Liver (tissue), 10 donors: ENCODE results near the gene METTL21A. TPM values are rescaled to one million over a fixed set of nuclear protein-coding genes. Genes with fewer than 3 reads are reported as not detected.

ENCODE experiments used
- DNase-seq: peaks from one replicate; pipeline ENCODE4 v3.0.0-alpha.2; 2017; ENCODE audit warnings: low spot score
- H3K27ac ChIP-seq, 2 donors: one replicate each; pipeline ENCODE4 v1.7.0; 2013; ENCODE audit warnings: inconsistent platforms in 2 of 2, low read length in 2 of 2, control low read depth in 1 of 2, low read depth in 1 of 2, mild to moderate bottlenecking in 1 of 2
- H3K27me3 ChIP-seq, 4 donors: one replicate each; pipeline versions ENCODE4 v1.6.1 to v1.7.0; 2013; ENCODE audit warnings: low read length in 3 of 4, inconsistent platforms in 1 of 4, mild to moderate bottlenecking in 1 of 4, moderate library complexity in 1 of 4; ENCODE audit not compliant: control insufficient read depth in 4 of 4, insufficient read depth in 4 of 4
- H3K36me3 ChIP-seq, 4 donors: one replicate each; pipeline versions ENCODE4 v1.6.1 to v1.7.0; 2013; ENCODE audit warnings: low read length in 3 of 4, mild to moderate bottlenecking in 3 of 4, low read depth in 1 of 4, moderate library complexity in 1 of 4; ENCODE audit not compliant: control insufficient read depth in 4 of 4, insufficient read depth in 3 of 4
- H3K4me1 ChIP-seq, 4 donors: one replicate each; pipeline versions ENCODE4 v1.6.1 to v1.7.0; 2013; ENCODE audit warnings: low read length in 3 of 4, mild to moderate bottlenecking in 3 of 4, moderate library complexity in 1 of 4; ENCODE audit not compliant: control insufficient read depth in 4 of 4, insufficient read depth in 4 of 4
- H3K4me3 ChIP-seq, 3 donors: one replicate each; pipeline versions ENCODE4 v1.6.1 to v1.7.0; 2013; ENCODE audit warnings: low read length in 3 of 3, control low read depth in 1 of 3, low read depth in 1 of 3, mild to moderate bottlenecking in 1 of 3
- H3K9ac ChIP-seq, 2 donors: one replicate each; pipeline ENCODE4 v1.7.0; 2013; ENCODE audit warnings: low read length in 2 of 2, mild to moderate bottlenecking in 2 of 2, moderate library complexity in 2 of 2, control low read depth in 1 of 2, low read depth in 1 of 2
- H3K9me3 ChIP-seq, 4 donors: one replicate each; pipeline versions ENCODE4 v1.6.1 to v1.7.0; 2013; ENCODE audit warnings: low read length in 3 of 4; ENCODE audit not compliant: control insufficient read depth in 4 of 4
- EGR1 ChIP-seq, 2 donors: IDR thresholded peaks; 2 replicates each; pipeline ENCODE4 v1.6.1; 2016 to 2018; ENCODE audit warnings: antibody characterized with exemption in 2 of 2, low read depth in 2 of 2
- FOXA1 ChIP-seq: IDR thresholded peaks from 2 replicates; pipeline ENCODE4 v1.6.1; 2016; ENCODE audit warnings: antibody characterized with exemption
- FOXA2 ChIP-seq: IDR thresholded peaks from 2 replicates; pipeline ENCODE4 v1.6.1; 2016; ENCODE audit warnings: antibody characterized with exemption
- GABPA ChIP-seq, 2 donors: IDR thresholded peaks in 1 of 2; conservative IDR thresholded peaks in 1 of 2; 2 replicates each; pipeline ENCODE4 v1.6.1; 2016; ENCODE audit warnings: antibody characterized with exemption in 2 of 2, mild to moderate bottlenecking in 1 of 2, moderate library complexity in 1 of 2
- HNF4A ChIP-seq, 2 donors: conservative IDR thresholded peaks; 2 replicates each; pipeline ENCODE4 v1.6.1; 2016; ENCODE audit warnings: antibody characterized with exemption in 2 of 2, mild to moderate bottlenecking in 2 of 2
- HNF4G ChIP-seq: IDR thresholded peaks from 2 replicates; pipeline ENCODE4 v1.6.1; 2016; ENCODE audit warnings: antibody characterized with exemption
- JUND ChIP-seq, 2 donors: IDR thresholded peaks; 2 replicates each; pipeline ENCODE4 v1.6.1; 2016; ENCODE audit warnings: antibody characterized with exemption in 2 of 2
- NR2F2 ChIP-seq: IDR thresholded peaks from 2 replicates; pipeline ENCODE4 v1.6.1; 2016; ENCODE audit warnings: antibody characterized with exemption
- RAD21 ChIP-seq, 2 donors: IDR thresholded peaks; 2 replicates each; pipeline ENCODE4 v1.6.1; 2016; ENCODE audit warnings: antibody characterized with exemption in 2 of 2, mild to moderate bottlenecking in 2 of 2
- RXRA ChIP-seq, 2 donors: IDR thresholded peaks; 2 replicates each; pipeline ENCODE4 v1.6.1; 2017 to 2018; ENCODE audit warnings: antibody characterized with exemption in 2 of 2, mild to moderate bottlenecking in 1 of 2
- SP1 ChIP-seq: IDR thresholded peaks from 2 replicates; pipeline ENCODE4 v1.6.1; 2018; ENCODE audit warnings: antibody characterized with exemption, mild to moderate bottlenecking
- TAF1 ChIP-seq: conservative IDR thresholded peaks from 2 replicates; pipeline ENCODE4 v1.6.1; 2016; ENCODE audit warnings: antibody characterized with exemption, mild to moderate bottlenecking
- YY1 ChIP-seq: IDR thresholded peaks from 2 replicates; pipeline ENCODE4 v1.6.1; 2016; ENCODE audit warnings: antibody characterized with exemption, mild to moderate bottlenecking
- WGBS: extraction: QIAGEN DNeasy Blood & Tissue Kit; methylation state at CpG from one replicate; pipeline ENCODE4 v1.1.7; 2013; 5-methylcytosine and 5-hydroxymethylcytosine counted together
- polyA plus RNA-seq, 2 donors: library from polyadenylated mRNA; stranded (reverse) in 1 of 2; unstranded in 1 of 2; fragments of 200-250 nt in 1 of 2; fragments of >200 nt in 1 of 2; fragmentation: Nextera tagmentation in 1 of 2; extraction: Ambion mirVana in 1 of 2; gene quantifications; one replicate each; pipeline versions ENCODE4 v1.2.1 to v1.2.3, GENCODE V29; 2013 to 2015
- small RNA-seq: library from RNA; depleted of rRNA; stranded (forward); fragments of <200 nt; gene quantifications from one replicate; pipeline ENCODE3, GENCODE V24; 2014
- total RNA-seq, 2 donors: library from RNA; depleted of rRNA; stranded (reverse); fragments of >200 nt; gene quantifications; one replicate each; pipeline ENCODE4 v1.2.3, GENCODE V29; 2014
- TF ChIP-seq, protein P1 (sequence below): IDR thresholded peaks from 2 replicates; pipeline ENCODE4 v1.6.1; 2016; ENCODE audit warnings: antibody characterized with exemption, mild to moderate bottlenecking
- TF ChIP-seq, protein P2 (sequence below): fragments of 150-350 bp; IDR thresholded peaks from 2 replicates; pipeline ENCODE4 v1.5.1; 2017; ENCODE audit warnings: improper control_type of control experiment, low read depth, low read length; ENCODE audit not compliant: missing input control
- TF ChIP-seq, protein P3 (sequence below): IDR thresholded peaks from 2 replicates; pipeline ENCODE4 v1.6.1; 2016; ENCODE audit warnings: antibody characterized with exemption
- TF ChIP-seq, protein P4 (sequence below): IDR thresholded peaks from 2 replicates; pipeline ENCODE4 v1.6.1; 2016; ENCODE audit warnings: antibody characterized with exemption
- donor health status: healthy.
- donor health status: healthy.
- donor health status: healthy.
- donor health status: healthy.
- donor health status: healthy.

METTL21A gene
- total and polyA plus RNA-seq, 4 donors: 10.0 to 27.4 (median 12.3) TPM

DNA sequence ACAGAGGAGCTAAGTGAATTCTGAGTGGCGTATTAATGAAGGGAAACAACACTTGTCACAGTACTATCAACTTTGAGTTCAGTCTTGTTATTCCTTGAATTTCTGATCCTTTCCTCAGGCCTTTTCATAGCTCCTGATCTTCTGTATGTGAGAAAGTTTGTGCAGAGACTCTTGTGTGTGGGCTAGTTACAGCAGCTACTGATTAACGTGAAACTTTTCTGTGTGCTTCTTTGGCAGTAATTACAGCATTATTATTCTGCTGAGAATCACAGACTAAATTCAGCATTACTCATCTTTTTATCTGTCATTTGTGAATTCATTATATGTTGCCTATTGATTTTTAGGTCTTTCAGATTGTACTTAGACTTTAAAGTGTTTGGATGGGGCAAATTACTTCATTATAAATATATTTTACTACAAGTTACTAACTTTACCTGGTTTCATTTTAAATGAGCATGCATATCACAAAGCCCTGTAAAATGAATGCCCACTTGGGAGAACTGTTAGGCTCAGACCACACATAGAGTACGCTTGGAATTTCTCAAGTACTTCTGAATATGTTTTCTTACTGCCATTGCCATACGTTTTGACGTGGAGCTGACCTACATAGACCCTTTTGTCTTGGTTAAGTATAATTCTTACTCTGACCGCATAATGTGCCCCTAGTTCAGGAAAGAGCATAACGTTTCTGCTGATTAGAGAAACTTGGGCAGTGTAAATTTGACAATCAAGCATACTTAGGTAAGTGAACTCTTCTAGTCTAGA lies 59.3 kb downstream of the METTL21A start:
- H3K4me3 ChIP-seq: no peak overlapping the region
- TF ChIP-seq EGR1 (IDR thresholded peaks at IDR 0.05; ENCODE audit: low read depth in 2 of 2): no peak
- TF ChIP-seq FOXA1: no peak
- TF ChIP-seq, protein P1, sequence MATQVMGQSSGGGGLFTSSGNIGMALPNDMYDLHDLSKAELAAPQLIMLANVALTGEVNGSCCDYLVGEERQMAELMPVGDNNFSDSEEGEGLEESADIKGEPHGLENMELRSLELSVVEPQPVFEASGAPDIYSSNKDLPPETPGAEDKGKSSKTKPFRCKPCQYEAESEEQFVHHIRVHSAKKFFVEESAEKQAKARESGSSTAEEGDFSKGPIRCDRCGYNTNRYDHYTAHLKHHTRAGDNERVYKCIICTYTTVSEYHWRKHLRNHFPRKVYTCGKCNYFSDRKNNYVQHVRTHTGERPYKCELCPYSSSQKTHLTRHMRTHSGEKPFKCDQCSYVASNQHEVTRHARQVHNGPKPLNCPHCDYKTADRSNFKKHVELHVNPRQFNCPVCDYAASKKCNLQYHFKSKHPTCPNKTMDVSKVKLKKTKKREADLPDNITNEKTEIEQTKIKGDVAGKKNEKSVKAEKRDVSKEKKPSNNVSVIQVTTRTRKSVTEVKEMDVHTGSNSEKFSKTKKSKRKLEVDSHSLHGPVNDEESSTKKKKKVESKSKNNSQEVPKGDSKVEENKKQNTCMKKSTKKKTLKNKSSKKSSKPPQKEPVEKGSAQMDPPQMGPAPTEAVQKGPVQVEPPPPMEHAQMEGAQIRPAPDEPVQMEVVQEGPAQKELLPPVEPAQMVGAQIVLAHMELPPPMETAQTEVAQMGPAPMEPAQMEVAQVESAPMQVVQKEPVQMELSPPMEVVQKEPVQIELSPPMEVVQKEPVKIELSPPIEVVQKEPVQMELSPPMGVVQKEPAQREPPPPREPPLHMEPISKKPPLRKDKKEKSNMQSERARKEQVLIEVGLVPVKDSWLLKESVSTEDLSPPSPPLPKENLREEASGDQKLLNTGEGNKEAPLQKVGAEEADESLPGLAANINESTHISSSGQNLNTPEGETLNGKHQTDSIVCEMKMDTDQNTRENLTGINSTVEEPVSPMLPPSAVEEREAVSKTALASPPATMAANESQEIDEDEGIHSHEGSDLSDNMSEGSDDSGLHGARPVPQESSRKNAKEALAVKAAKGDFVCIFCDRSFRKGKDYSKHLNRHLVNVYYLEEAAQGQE: no peak
- TF ChIP-seq, protein P2, sequence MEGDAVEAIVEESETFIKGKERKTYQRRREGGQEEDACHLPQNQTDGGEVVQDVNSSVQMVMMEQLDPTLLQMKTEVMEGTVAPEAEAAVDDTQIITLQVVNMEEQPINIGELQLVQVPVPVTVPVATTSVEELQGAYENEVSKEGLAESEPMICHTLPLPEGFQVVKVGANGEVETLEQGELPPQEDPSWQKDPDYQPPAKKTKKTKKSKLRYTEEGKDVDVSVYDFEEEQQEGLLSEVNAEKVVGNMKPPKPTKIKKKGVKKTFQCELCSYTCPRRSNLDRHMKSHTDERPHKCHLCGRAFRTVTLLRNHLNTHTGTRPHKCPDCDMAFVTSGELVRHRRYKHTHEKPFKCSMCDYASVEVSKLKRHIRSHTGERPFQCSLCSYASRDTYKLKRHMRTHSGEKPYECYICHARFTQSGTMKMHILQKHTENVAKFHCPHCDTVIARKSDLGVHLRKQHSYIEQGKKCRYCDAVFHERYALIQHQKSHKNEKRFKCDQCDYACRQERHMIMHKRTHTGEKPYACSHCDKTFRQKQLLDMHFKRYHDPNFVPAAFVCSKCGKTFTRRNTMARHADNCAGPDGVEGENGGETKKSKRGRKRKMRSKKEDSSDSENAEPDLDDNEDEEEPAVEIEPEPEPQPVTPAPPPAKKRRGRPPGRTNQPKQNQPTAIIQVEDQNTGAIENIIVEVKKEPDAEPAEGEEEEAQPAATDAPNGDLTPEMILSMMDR: no peak
- TF ChIP-seq, protein P3, sequence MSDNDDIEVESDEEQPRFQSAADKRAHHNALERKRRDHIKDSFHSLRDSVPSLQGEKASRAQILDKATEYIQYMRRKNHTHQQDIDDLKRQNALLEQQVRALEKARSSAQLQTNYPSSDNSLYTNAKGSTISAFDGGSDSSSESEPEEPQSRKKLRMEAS: no peak
- TF ChIP-seq JUND (IDR thresholded peaks at IDR 0.05): no peak
- no peak for TF ChIP-seq RAD21 (IDR thresholded peaks at IDR 0.05)
- TF ChIP-seq RXRA (IDR thresholded peaks at IDR 0.05): no peak
- TF ChIP-seq TAF1: no peak
- TF ChIP-seq SP1: no peak
- TF ChIP-seq, protein P4, sequence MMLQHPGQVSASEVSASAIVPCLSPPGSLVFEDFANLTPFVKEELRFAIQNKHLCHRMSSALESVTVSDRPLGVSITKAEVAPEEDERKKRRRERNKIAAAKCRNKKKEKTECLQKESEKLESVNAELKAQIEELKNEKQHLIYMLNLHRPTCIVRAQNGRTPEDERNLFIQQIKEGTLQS: no peak
- no peak for TF ChIP-seq FOXA2
- no peak for TF ChIP-seq NR2F2
- no peak for TF ChIP-seq HNF4G
- no peak for TF ChIP-seq GABPA (IDR thresholded peaks at IDR 0.05 in 1 of 2, conservative IDR thresholded peaks at IDR 0.05 in 1 of 2)
- TF ChIP-seq YY1: no peak
- no peak for TF ChIP-seq HNF4A (conservative IDR thresholded peaks at IDR 0.05)
- no peaks in the 10 kb centered on the region for H3K27me3 ChIP-seq
- no peaks in the 10 kb centered on the region for H3K4me1 ChIP-seq
- H3K27ac ChIP-seq: no peak overlapping the region
- peaks cover 0 to 41% (median 11%) of the 10 kb centered on the region in 4 donors for H3K36me3 ChIP-seq
- H3K9me3 ChIP-seq: no peaks in the 10 kb centered on the region
- no peak for DNase-seq
- 87% methylated on average over 7 of the region's 7 CpGs for WGBS
- H3K9ac ChIP-seq: no peak overlapping the region

Small RNA genes lying within 50 kb of the gene (small RNA-seq; reads per million reads assigned to genes)
- gene RPS29P9: not detected

Other genes starting within 250 kb of the METTL21A start
- 10 to 100 TPM; 18.8 to 24.4 TPM for gene CREB1, start 95.4 kb downstream of the METTL21A start, total RNA-seq
- 10 to 100 TPM in 1 of 2 donors, 1 to 10 TPM in 1; 4.4 to 10.2 TPM for gene CREB1, start 95.4 kb downstream of the METTL21A start, polyA plus RNA-seq
- gene CCNYL1, start 86.2 kb upstream of the METTL21A start, total RNA-seq: 1 to 10 TPM; 7.6 to 8.8 TPM
- 1 to 10 TPM; 5.8 to 9.3 TPM for gene CCNYL1, start 86.2 kb upstream of the METTL21A start, polyA plus RNA-seq
- 10 to 100 TPM; 31.0 to 31.1 TPM for gene FZD5, start 144.5 kb upstream of the METTL21A start, total RNA-seq
- 10 to 100 TPM; 14.7 to 23.1 TPM for gene FZD5, start 144.5 kb upstream of the METTL21A start, polyA plus RNA-seq